HepG2 (cell line): ENCODE results near the gene CALD1. TPM values are rescaled to one million over a fixed set of nuclear protein-coding genes. Genes with fewer than 3 reads are reported as not detected.

Experiments
- ARHGAP35 ChIP-seq: sonication (generic); formaldehyde crosslinking; IDR thresholded peaks from 2 replicates; pipeline ENCODE4 v1.9.0; 2022; ENCODE audit warnings: mild to moderate bottlenecking, inconsistent platforms, moderate library complexity, missing genetic modification reagents, borderline replicate concordance
- GMEB1 ChIP-seq: sonication (generic); formaldehyde crosslinking; IDR thresholded peaks from 2 replicates; pipeline ENCODE4 v1.5.1; 2020; ENCODE audit warnings: missing genetic modification reagents, mild to moderate bottlenecking, borderline replicate concordance
- THAP7 ChIP-seq: sonication (generic); formaldehyde crosslinking; IDR thresholded peaks from 2 replicates; pipeline ENCODE4 v1.8.1; 2023; ENCODE audit warnings: mild to moderate bottlenecking, missing genetic modification reagents
- ZBTB38 ChIP-seq: sonication (generic); formaldehyde crosslinking; IDR thresholded peaks from 2 replicates; pipeline ENCODE4 v1.5.1; 2020; ENCODE audit warnings: mild to moderate bottlenecking, missing genetic modification reagents
- polyA plus RNA-seq, 8 experiments: library from polyadenylated mRNA; depleted of rRNA in 3 of 8; stranded (reverse) in 7 of 8; unstranded in 1 of 8; fragments of >200 nt; fragmentation: Illumina TruSeq in 4 of 8; extraction: Trizol in 4 of 8; gene quantifications; 2 replicates each; pipeline versions ENCODE4 v1.2.1 to v1.2.3, GENCODE V29; 2011 to 2016; ENCODE audit warnings: low read depth in 4 of 8, missing spikeins in 1 of 8, mixed read lengths in 1 of 8; ENCODE audit not compliant: insufficient read depth in 1 of 8
- total RNA-seq, 5 experiments: library from RNA; depleted of rRNA; stranded (reverse); fragments of >200 nt; fragmentation: Illumina TruSeq; extraction: Trizol; gene quantifications; 2 replicates each; pipeline ENCODE4 v1.2.3, GENCODE V29; 2016; ENCODE audit warnings: low read depth in 1 of 5
- TF ChIP-seq, protein P1 (sequence below): sonication (generic); formaldehyde crosslinking; IDR thresholded peaks from 2 replicates; pipeline ENCODE4 v1.5.1; 2020; ENCODE audit warnings: missing genetic modification reagents, mild to moderate bottlenecking, borderline replicate concordance

The CALD1 gene
- total and polyA plus RNA-seq, 2 of the 13 experiments (the other 11 are each of a cell fraction or from before 2014, with no cell fraction given) = 53.0 to 112 TPM

DNA sequence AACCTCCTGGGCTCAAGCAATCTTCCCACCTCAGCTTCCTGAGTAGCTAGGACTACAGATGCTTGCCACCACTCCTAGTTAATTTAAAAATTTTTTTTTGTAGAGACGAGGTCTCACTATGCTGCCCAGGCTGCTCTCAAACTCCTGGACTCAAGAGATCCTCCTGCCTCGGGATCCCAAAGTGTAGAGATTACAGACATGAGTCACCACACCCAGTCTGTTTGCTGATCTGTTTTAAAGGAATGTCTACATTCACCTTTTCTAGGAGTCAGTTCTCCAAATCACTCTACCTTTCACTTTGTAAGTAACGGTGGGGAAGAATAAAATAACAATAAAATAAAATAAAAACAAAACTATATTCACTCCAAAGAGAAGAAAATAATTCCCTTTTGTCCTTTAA, 120.3 kb downstream of the CALD1 start (continued):
- TF ChIP-seq, protein P1, sequence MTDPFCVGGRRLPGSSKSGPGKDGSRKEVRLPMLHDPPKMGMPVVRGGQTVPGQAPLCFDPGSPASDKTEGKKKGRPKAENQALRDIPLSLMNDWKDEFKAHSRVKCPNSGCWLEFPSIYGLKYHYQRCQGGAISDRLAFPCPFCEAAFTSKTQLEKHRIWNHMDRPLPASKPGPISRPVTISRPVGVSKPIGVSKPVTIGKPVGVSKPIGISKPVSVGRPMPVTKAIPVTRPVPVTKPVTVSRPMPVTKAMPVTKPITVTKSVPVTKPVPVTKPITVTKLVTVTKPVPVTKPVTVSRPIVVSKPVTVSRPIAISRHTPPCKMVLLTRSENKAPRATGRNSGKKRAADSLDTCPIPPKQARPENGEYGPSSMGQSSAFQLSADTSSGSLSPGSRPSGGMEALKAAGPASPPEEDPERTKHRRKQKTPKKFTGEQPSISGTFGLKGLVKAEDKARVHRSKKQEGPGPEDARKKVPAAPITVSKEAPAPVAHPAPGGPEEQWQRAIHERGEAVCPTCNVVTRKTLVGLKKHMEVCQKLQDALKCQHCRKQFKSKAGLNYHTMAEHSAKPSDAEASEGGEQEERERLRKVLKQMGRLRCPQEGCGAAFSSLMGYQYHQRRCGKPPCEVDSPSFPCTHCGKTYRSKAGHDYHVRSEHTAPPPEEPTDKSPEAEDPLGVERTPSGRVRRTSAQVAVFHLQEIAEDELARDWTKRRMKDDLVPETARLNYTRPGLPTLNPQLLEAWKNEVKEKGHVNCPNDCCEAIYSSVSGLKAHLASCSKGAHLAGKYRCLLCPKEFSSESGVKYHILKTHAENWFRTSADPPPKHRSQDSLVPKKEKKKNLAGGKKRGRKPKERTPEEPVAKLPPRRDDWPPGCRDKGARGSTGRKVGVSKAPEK (CRISPR knock-in tag) = no peak
- no peak for TF ChIP-seq GMEB1 (CRISPR knock-in tag)
- TF ChIP-seq ZBTB38 (CRISPR knock-in tag) = no peak
- TF ChIP-seq ARHGAP35 = no peak
- TF ChIP-seq THAP7 = no peak
